ENCODE data around the gene ISYNA1. TPM values are rescaled to one million over a fixed set of nuclear protein-coding genes. Genes with fewer than 3 reads are reported as not detected.

The ISYNA1 gene
- total RNA-seq, 2 experiments from 2014 or later = 26.7 to 33.5 TPM

GRCh38 chr19:18421371-18421959 is 16.5 kb downstream of the ISYNA1 start:
- Mint-ChIP-seq H3K4me3 (peak overlapping the region; percentile 93), H3K27ac (peak overlapping the region; percentile 85), H3K36me3 (ENCODE audit: low read depth) (peaks cover 31% of the 10 kb centered on the region), H3K4me1 (ENCODE audit: low read depth) (peaks cover 78% of the 10 kb centered on the region), H3K9me3 (ENCODE audit: insufficient read depth) (no peaks in the 10 kb centered on the region), H3K27me3 (ENCODE audit: low read depth) (no peaks in the 10 kb centered on the region)
- ChIA-PET CTCF (interaction anchor here (1.5 to 2.3 kb wide), 6 partner anchors 10 to 425 kb away, joined by 4 to 8 read pairs (median 6); no protein-coding TSS in a partner anchor), POLR2A (interaction anchor here (2.2 to 5.6 kb wide), 2 partner anchors 140 to 142 kb away, joined by 7 to 61 read pairs; partner anchors contain the start of gene JUND)
- DNase-seq (no peak), ATAC-seq (no peak)

DNA sequence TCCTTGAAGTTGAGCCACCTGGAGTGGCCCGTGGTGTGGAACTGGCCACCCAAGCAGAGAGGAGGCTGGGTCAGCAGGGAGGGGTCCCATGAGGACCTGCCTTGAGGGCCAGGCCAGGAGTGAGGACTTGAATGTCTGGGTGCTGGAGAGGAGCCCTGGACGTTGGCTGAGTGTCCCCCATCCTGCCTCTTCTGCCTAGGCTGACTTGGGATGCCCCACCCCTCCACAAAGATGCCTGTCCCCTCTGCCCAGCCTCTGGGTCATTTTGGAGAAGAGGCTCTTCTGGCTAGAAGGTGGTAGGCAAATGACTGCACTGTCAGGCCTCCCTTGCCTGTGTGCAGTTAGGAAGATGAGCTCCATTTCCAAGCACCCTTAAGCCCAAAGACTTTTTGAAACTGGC is 17.0 kb downstream of the ISYNA1 start:
- Mint-ChIP-seq H3K36me3 (ENCODE audit: low read depth) (peaks cover 30% of the 10 kb centered on the region), H3K27ac (peak overlapping the region; percentile 85), H3K4me3 (peak overlapping the region; percentile 93), H3K27me3 (ENCODE audit: low read depth) (no peaks in the 10 kb centered on the region), H3K4me1 (ENCODE audit: low read depth) (peaks cover 81% of the 10 kb centered on the region), H3K9me3 (ENCODE audit: insufficient read depth) (no peaks in the 10 kb centered on the region)
- ATAC-seq (no peak), DNase-seq (no peak)
- ChIA-PET POLR2A (interaction anchor here (1.2 to 5.6 kb wide), 2 partner anchors 16 to 141 kb away, joined by 3 to 61 read pairs; partner anchors contain the start of gene JUND), CTCF (interaction anchor here (1.5 to 2.6 kb wide), 6 partner anchors 10 to 426 kb away, joined by 4 to 18 read pairs (median 6); no protein-coding TSS in a partner anchor)

- peaks cover 28% of the 10 kb centered on the region for H3K36me3 Mint-ChIP-seq (ENCODE audit: low read depth)
- ChIA-PET CTCF (interaction anchor here (0.7 to 2.6 kb wide), 10 partner anchors 9 to 427 kb away, joined by 3 to 18 read pairs (median 6); partner anchors contain the start of gene LSM4), POLR2A (interaction anchor here (0.9 to 5.6 kb wide), 5 partner anchors 9 to 140 kb away, joined by 3 to 61 read pairs (median 4); partner anchors contain the start of genes FKBP8, JUND and LSM4)
- DNase-seq (peak; percentile 71), ATAC-seq (peak; percentile 28)
- no peaks in the 10 kb centered on the region for H3K27me3 Mint-ChIP-seq (ENCODE audit: low read depth)
- H3K27ac Mint-ChIP-seq = peak overlapping the region; percentile 85
- H3K4me3 Mint-ChIP-seq = peak overlapping the region; percentile 93
- no peaks in the 10 kb centered on the region for H3K9me3 Mint-ChIP-seq (ENCODE audit: insufficient read depth)
- peaks cover 82% of the 10 kb centered on the region for H3K4me1 Mint-ChIP-seq (ENCODE audit: low read depth)
Observed at GRCh38 chr19:18419699-18420460, 18.1 kb downstream of the ISYNA1 start.

DNA sequence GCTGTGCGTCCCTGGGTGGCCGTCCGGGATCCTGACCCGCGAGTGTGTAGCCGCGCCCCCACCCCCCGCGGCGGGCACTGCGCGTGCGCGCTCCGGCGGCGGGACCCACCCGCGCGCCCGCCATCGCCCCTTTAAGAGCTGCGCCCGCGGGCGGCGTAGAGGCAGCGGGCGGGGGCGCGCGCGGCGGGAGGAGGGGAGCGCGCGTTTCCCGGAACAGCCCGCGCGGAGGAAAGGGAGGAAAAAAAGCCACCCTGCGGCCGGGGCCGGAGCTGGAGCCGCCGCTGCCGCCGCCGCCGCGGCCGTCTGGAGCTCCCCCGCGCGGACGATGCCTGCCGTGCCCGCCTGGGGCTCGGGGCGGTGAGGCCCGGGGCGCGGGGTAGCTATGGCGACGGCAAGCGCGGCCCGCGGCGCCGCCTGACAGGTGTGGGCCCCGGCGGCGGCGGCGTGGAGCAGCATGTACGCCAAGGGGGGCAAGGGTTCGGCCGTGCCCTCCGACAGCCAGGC is 18.7 kb downstream of the ISYNA1 start, which contains the start of gene SSBP4:
Gene SSBP4, plus strand, starts transcription at position 204 of the 504 bp plus-strand sequence. Its CDS starts 251 bp downstream, at position 455.
- Mint-ChIP-seq H3K27me3 (ENCODE audit: low read depth) (no peaks in the 10 kb centered on the region), H3K4me3 (peak within 1 kb of the TSS; percentile 93), H3K4me1 (ENCODE audit: low read depth) (peaks cover 83% of the 10 kb centered on the region), H3K27ac (peak within 1 kb of the TSS; percentile 94), H3K36me3 (ENCODE audit: low read depth) (peaks cover 28% of the 10 kb centered on the region), H3K9me3 (ENCODE audit: insufficient read depth) (no peaks in the 10 kb centered on the region)
- ATAC-seq (peak; percentile 42), DNase-seq (peak; percentile 76)
- ChIA-PET POLR2A (interaction anchor here (0.6 to 5.6 kb wide), 6 partner anchors 12 to 470 kb away, joined by 3 to 61 read pairs (median 4); partner anchors contain the start of genes FKBP8, JUND, LSM4 and UPF1), CTCF (interaction anchor here (0.9 to 2.6 kb wide), 8 partner anchors 10 to 428 kb away, joined by 3 to 18 read pairs (median 6); no protein-coding TSS in a partner anchor)

GRCh38 chr19:18418483-18419194 is 19.3 kb downstream of the ISYNA1 start:
- H3K4me1 Mint-ChIP-seq (ENCODE audit: low read depth) = peaks cover 82% of the 10 kb centered on the region
- DNase-seq = peak; percentile 59
- peak overlapping the region; percentile 74 for H3K4me3 Mint-ChIP-seq
- H3K27ac Mint-ChIP-seq = peak overlapping the region; percentile 94
- H3K36me3 Mint-ChIP-seq (ENCODE audit: low read depth) = peaks cover 25% of the 10 kb centered on the region
- no peaks in the 10 kb centered on the region for H3K9me3 Mint-ChIP-seq (ENCODE audit: insufficient read depth)
- peak; percentile 27 for ATAC-seq
- POLR2A ChIA-PET = interaction anchor here (0.6 to 5.6 kb wide), 6 partner anchors 13 to 471 kb away, joined by 3 to 61 read pairs (median 4); partner anchors contain the start of genes FKBP8, JUND, LSM4 and UPF1
- H3K27me3 Mint-ChIP-seq (ENCODE audit: low read depth) = no peaks in the 10 kb centered on the region
- CTCF ChIA-PET = interaction anchor here (0.9 to 2.6 kb wide), 8 partner anchors 10 to 428 kb away, joined by 3 to 18 read pairs (median 6); no protein-coding TSS in a partner anchor

DNA sequence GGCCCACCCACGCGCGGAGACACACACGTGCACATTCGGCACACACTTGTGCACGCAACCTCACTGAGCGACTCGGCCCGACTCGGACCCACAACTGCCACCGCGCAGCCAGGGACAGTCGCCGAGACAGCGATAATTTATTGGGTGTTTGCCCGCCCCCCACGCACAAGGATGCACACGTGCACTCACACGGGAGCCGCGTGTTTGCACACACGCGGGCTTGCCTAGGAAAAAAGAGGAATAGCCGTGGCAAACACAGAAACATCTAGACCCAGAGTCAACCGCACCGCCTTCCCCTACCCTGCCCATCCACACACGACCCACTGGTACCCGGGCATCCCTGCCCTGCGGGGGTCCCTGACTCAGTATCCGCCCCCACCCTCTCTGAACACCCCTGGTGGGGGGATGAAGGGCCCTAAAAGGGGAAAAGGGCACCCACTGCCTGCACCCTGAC is 19.9 kb downstream of the ISYNA1 start:
- POLR2A ChIA-PET = interaction anchor here (0.6 to 5.6 kb wide), 6 partner anchors 11 to 414 kb away, joined by 4 to 61 read pairs (median 5); partner anchors contain the start of genes JUND, LSM4 and UPF1
- CTCF ChIA-PET = interaction anchor here (1.8 to 9.3 kb wide), 4 partner anchors 29 to 138 kb away, joined by 6 to 110 read pairs (median 8); partner anchors contain the start of gene JUND

GRCh38 chr19:18417250-18418028 is 20.5 kb downstream of the ISYNA1 start:
- DNase-seq = peak; percentile 61
- peak; percentile 9 for ATAC-seq
- Mint-ChIP-seq H3K27ac (peak overlapping the region; percentile 94), H3K27me3 (ENCODE audit: low read depth) (no peaks in the 10 kb centered on the region), H3K4me3 (peak overlapping the region; percentile 74), H3K4me1 (ENCODE audit: low read depth) (peaks cover 74% of the 10 kb centered on the region), H3K36me3 (ENCODE audit: low read depth) (peaks cover 15% of the 10 kb centered on the region), H3K9me3 (ENCODE audit: insufficient read depth) (no peaks in the 10 kb centered on the region)
- ChIA-PET POLR2A (interaction anchor here (0.6 to 5.6 kb wide), 7 partner anchors 11 to 180 kb away, joined by 4 to 61 read pairs (median 5); partner anchors contain the start of genes JUND and LSM4), CTCF (interaction anchor here (0.7 to 9.3 kb wide), 8 partner anchors 29 to 225 kb away, joined by 3 to 110 read pairs (median 7); partner anchors contain the start of genes JUND, LSM4 and MPV17L2)

More for the DNA sequence above, 19.9 kb downstream of the ISYNA1 start:
- Mint-ChIP-seq H3K27me3 (ENCODE audit: low read depth) (no peaks in the 10 kb centered on the region), H3K27ac (peak overlapping the region; percentile 94), H3K36me3 (ENCODE audit: low read depth) (peaks cover 22% of the 10 kb centered on the region), H3K4me3 (peak overlapping the region; percentile 74), H3K4me1 (ENCODE audit: low read depth) (peaks cover 76% of the 10 kb centered on the region), H3K9me3 (ENCODE audit: insufficient read depth) (no peaks in the 10 kb centered on the region)
- DNase-seq = no peak
- ATAC-seq = no peak

- H3K36me3 Mint-ChIP-seq (ENCODE audit: low read depth) = peaks cover 12% of the 10 kb centered on the region
- ChIA-PET CTCF (interaction anchor here (0.7 to 9.3 kb wide), 9 partner anchors 28 to 224 kb away, joined by 3 to 110 read pairs (median 5); partner anchors contain the start of genes GDF15, JUND, LSM4 and MPV17L2), POLR2A (interaction anchor here (0.5 to 5.6 kb wide), 7 partner anchors 12 to 137 kb away, joined by 3 to 61 read pairs (median 5); partner anchors contain the start of gene JUND)
- H3K4me3 Mint-ChIP-seq = peak overlapping the region; percentile 67
- no peaks in the 10 kb centered on the region for H3K9me3 Mint-ChIP-seq (ENCODE audit: insufficient read depth)
- peaks cover 68% of the 10 kb centered on the region for H3K4me1 Mint-ChIP-seq (ENCODE audit: low read depth)
- ATAC-seq (peak; percentile 32), DNase-seq (peak; percentile 86)
- H3K27ac Mint-ChIP-seq = peak overlapping the region; percentile 86
- H3K27me3 Mint-ChIP-seq (ENCODE audit: low read depth) = peaks cover 1% of the 10 kb centered on the region
Observed at GRCh38 chr19:18416778-18417249, 21.1 kb downstream of the ISYNA1 start.

DNA sequence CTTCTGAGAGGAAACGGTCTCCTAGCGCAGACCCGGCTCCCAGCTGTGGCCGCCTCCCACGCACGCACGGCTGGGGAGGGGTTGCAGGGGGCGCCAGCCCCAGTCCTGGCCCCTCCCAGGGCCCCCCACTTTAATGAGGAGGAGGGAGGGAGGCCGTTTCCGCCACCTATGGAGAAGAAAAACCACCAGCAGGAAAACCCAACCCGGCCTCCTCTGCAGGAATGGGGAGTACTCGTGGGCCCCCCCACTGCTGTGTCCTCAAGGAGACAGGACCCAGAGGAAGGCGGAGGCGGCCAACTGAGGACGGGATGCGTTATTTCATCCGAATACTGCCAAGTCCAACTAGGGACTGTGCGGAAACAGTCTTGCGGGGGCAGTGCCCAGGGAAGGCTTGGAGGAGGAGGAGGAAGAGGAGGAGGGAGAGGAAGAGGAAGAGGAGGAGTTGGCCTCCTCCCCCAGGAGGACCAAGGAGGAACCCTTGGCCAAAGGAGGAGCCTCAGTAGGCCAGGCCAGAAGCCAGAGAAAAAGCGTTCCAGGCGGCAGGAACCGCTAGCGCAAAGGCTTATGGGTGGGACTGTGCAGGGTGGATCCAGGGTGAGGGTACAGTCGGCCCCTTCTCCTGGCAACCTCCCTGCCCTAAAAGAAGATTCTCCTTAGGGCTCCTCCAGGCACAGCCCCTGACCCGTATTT is 22.6 kb downstream of the ISYNA1 start:
- Mint-ChIP-seq H3K36me3 (ENCODE audit: low read depth) (peaks cover 2% of the 10 kb centered on the region), H3K4me3 (peak overlapping the region; percentile 67), H3K27me3 (ENCODE audit: low read depth) (peaks cover 5% of the 10 kb centered on the region), H3K4me1 (ENCODE audit: low read depth) (peaks cover 60% of the 10 kb centered on the region), H3K27ac (peak overlapping the region; percentile 86), H3K9me3 (ENCODE audit: insufficient read depth) (no peaks in the 10 kb centered on the region)
- DNase-seq = no peak
- ChIA-PET POLR2A (interaction anchor here (0.8 to 6.9 kb wide), 4 partner anchors 10 to 135 kb away, joined by 3 to 50 read pairs (median 6); partner anchors contain the start of gene JUND), CTCF (interaction anchor here (0.6 to 9.3 kb wide), 9 partner anchors 17 to 223 kb away, joined by 3 to 122 read pairs (median 8); partner anchors contain the start of genes GDF15, JUND and MPV17L2)
- ATAC-seq = no peak
